GM19395 (cell line): ENCODE measurements around the gene LCN15.

Source experiments
- ATAC-seq: cut with Tn5 transposase; IDR thresholded peaks from one replicate; pipeline ENCODE4 v1.9.1; 2021; ENCODE audit warnings: mild to moderate bottlenecking, moderate library complexity; ENCODE audit not compliant: unreplicated experiment

Gene LCN15

DNA sequence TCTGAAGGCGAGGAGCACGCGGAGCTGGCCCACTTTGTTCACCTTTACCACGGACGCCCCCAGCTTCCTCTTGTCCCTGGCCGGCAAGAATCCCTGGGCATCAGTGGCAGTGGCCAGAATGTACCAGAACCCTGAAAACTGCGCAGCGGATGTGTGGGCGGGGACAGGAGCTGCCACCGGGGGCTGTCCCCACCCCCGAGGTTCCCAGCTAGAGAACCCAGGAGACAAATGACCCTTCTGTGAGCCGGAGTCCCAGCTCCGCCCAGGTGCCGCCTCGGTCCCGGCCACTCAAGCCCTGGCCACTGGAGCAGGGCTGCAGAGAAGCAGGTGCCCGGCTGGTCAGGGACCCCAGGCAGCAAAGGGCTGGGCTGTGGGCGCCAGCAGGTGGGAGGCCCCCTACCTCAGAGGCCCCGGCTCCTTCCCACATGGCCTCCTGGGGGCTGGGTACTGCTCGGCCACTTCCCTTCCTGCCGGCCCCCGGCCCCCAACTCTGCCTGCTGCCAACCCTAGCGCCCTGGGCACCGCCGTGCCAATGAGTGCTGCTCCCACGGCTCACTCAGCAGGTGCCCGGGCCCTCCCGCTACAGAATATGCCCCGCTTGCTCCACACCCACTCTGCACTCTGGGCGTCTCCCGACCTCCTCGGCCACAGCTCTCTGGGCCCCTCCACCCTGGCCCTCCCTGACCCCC, 22.3 kb downstream of the LCN15 start:
- no peak for ATAC-seq

DNA sequence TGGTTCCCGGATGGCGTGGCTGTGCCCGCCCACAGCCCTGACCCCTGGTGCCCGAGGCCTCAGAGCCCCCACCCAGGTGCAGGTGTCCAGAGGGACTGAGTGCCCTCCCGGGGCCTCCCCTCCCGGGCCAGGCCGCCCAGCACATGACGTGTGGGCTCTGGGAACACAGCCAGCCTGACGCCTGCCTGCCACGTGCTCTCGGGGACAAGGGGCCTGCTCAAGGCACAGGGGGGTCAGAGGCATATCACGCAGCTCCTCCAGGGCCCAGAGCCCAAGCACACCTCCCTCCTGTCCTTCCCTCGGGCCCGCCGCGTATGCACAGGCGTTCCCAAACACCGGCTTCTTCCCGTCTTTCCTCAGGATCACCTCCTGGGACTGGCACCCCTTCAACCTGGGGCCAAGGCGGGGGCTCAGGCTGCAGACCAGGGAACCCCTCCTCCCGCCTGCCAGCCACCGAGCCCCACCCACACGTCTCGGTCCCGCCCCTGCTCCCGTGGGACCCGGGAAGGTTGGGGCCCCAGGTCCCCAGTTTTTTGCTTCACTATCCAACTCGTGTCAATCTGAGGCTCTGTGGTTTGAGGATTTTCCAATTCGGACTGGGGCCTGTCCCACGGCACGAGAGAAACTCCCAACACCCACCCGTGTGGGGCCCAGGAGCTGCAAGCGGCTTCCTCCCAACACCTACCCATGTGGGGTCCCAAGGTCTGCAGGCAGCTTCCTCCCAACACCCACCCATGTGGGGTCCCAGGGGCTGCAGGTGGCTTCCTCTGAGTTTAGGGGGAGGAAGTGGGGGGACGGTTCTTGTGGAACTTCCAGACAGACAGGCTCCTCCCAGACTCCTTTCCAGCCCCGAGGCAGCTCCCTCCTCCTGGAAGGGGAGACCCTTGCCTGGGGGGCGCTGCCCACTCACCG, 23.1 kb downstream of the LCN15 start:
- no peak for ATAC-seq

DNA sequence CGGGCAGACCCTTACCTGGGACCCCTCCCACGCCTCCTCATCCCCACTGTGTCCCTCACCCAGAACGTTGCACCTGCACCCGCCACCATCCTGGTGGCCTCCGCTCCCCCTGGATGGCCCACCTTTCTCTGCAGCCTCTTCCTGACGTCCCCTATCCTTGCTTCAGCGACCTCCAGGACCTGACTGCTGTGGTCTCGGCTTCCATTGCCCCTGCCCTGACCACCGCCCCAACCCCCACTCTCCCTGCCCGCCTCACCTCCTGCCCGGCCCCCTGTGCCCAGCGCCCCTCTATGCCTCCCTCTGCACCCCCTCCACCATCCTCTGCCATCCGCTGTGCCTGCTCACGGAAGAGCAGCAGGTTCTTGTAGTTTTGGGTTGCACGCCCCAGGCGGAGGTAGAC, 23.8 kb downstream of the LCN15 start:
- no peak for ATAC-seq

DNA sequence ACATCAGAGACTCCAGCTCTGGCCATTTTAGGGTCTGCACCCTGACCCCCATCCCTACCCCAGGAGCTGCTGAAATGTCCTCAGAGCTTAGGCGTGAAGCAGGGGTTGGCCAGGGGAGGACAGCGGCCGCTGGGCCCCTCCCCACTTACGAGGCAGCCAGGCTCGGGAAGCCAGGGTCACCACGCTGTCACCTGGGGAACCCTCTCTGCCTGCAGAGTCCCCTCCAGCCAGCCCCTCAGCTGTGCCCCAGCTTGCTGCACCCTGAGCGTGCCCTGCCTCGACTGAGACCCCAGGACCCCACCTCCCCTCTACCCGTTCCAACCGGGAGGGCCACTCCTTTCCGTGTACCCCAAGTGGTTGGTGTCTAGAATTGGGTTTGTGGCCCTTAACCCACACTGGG, 24.2 kb downstream of the LCN15 start:
- no peak for ATAC-seq

DNA sequence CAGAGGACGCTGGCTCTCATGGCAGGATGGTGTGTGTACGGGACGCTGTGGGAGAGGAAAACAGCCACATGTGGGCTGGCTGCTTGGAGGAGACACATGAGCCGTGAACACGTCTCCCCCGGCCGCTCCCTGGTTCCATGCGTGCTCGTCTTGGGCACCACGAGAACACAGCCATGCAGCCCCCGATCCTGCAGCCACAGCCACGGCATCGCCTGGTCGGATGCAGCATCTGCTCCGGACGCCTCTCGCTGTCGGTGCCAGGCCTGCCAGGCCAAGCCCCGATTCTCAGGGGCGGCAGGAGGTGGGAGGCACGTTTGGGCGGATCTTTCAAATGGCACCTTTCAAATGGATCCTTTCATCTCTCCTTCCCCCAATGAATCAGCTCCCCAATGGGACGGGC, 24.8 kb downstream of the LCN15 start:
- ATAC-seq = no peak

DNA sequence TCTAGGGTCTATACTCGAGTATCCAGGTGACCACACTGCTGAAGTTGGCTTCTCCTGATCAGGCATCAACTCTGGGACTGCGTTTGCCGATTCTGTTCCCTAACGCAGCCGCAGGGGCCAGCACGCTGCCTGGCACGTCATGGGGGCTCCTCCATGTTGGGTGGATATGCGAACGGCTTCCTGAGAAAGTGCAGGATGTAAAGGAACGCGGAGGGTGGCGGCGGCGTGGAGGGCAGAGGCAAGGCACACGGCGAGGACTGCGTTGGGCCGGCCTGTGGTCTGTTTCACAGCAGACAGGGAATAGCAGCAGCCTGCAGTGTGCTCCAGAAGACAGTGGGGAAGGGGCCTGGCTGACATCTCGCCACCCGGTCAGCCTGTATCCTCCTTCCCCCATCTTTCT, 25.4 kb downstream of the LCN15 start:
- ATAC-seq = no peak

DNA sequence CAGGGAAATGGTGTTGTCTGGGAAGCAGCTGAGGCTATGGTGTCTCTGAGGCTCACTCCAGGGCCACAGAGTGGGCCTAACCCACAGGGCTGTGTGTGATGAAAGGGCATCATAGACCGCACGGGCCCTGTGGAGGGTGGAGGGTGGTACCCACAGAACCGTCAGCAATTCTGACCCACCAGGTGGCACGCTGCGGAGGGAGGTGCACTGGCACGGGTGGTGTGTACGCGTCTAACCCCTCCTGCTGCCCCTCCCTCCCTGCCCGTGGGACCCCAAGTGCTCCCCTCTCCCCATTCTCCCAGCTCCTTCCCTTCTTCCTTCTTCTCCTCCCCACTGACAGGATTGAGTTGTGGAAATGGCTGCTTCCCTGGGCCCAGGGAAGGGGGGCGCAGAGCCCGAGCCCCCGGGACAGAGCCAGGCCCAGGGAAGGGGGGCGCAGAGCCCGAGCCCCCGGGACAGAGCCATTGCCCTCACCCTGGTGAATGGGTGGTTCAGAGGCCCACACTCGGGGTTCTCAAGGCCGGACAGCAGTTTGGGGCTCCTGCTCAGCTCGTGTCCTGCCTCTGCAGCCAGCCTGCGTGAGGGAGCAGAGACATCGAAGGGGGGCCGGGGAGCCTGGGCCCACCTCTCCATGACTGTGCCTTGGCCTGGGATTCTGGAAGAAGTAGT, 28.4 kb downstream of the LCN15 start:
- no peak for ATAC-seq

DNA sequence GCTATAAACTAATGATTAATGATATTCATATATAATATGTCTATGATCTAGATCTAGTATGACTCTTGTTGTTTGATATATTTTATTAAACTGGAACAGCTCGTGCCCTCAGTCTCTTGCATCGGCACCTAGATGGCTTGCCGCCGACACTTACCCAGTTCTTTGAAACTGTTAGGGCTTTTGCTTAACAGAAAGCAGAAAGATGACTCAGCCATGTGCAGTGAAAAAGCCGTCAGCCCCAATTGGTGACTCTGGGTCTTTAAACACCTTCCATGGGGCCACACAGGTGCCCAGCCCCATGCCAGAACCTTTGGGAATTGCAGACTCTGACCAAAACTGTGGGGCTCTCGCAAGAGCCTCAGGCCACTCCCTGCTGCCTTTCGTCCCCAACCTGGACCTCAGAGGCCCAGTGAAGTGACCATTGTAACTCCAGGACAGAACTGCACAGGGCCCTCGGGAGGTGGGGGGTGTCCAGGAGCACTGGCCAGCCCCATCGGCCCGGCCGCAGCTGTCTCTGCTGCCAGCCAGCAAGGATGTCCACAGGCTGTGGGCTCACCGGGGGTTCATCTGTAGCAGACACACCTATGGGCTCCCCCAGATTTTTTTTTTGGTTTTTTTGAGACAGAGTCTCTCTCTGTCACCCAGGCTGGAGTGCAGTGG, 29.4 kb downstream of the LCN15 start:
- ATAC-seq = no peak

DNA sequence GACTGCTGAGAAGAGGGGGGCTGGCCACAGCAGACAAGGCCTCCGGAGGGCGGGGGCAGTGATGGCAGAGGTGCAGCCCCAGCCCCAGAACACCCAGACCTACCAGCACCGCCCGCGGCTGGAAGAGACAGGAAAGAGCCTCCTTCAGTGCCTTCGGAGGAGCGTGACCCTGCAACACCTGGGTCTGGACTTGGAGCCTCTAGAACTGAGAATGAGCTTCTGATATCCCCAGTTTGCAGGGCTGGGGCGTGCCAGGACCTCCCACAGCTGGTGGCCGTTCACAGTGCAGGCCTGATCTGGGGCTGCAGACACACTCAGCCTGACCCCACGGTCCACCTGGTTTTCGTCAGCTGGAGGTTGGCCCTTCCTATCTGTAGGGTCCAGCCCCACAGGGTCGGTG, 30.7 kb downstream of the LCN15 start:
- no peak for ATAC-seq

DNA sequence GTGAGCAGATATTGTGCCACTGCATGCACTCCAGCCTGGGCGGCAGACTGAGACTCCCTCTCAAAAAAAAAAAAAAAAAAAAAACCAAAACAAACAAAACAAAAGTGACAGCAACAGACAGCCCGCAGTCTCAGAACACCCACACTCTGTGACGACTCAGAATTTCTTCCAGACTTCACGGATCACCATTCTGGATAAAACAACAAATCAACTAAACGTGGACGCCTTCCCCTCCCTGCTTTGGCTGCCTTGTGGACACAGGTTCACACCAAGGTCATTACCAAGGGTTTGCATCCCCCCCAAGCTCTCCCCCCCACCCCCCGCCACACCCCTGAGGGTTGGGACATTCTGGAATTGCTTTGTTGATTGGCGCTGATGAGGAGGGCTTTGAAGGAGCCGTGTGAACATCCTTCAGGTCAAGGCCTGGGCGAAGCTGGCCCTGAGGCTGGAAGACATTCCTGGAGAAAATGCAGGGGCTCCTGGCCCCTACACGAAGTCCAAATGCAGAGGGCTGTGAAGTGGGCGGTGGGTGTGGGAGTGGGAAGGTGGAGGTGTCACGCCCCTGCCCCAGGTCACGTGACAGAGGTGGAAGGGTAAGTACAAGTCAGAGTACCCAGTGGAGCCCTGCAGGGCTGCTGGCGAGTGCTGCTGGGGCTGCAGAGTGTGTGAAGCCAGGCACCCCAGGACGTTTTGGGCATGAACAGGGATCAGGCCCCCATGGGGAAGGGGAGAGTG, 31.7 kb downstream of the LCN15 start:
- no peak for ATAC-seq

DNA sequence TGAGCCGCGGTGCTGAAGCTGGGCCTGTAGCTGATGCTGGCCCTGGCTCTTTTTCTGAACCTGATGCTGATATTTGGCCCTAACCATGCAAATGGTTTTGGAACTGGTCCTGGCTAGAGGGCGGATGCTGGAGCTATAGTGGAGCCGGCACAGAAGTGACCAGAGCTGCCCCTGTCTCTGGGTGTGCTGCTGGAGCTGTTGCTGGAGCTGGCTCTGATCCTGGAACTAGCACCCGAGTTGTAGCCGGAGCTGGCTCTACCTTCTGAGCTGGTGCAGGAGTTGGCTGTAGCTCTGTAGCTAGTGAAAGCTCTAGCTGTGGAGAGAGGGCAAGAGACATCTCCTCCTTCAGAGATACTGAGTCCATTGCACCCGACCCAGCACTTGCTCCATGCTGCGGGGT, 34.4 kb downstream of the LCN15 start:
- ATAC-seq = no peak

DNA sequence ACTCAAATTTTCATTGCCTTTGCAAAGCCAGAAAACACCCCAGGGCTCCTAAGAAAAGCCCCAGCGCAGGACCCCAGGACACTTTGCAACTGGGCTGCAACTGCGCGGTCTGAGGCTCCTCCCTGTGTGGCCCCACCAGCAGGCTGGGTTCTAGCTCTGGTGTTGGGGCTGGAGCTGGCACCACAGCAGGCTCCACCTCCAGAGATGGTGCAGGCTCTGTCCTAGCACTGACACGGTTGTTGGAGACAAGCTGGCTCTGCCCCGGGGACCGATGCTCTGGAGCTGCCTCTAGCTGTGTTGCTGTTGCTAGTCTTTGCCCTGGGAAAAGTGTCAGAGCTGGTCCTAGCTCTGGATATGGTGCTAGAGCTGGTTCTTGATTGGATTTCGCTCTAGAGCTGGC, 35.2 kb downstream of the LCN15 start:
- no peak for ATAC-seq

DNA sequence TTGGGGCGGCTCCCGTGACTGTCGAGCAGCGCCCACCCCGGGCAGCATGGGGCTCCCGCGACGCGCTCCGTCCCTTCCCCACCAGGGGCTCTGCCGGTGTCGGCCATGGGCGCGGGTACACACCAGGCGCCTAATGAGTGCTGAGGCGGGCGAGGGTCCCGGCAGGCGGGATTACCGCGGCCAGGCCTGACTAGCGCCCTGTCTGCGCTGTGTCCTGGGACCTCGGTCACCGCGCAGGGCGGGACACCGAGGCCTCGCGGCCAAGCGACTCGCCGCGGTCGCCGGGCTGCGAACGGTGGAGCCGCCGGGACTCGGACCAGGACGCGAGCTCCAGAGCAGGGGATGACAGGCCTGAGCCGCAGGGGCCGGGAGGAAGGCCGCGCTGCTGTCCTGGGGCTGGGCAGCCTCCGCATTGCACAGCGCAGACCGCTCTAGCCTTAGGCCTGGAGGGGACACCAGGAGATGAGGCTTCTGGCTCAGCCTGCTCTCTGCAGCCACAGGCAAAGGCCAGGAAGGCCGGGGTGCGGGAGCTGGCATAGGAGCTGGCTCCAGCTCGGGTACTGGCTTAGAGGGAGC, 35.7 kb downstream of the LCN15 start:
- peak; percentile 26 for ATAC-seq

DNA sequence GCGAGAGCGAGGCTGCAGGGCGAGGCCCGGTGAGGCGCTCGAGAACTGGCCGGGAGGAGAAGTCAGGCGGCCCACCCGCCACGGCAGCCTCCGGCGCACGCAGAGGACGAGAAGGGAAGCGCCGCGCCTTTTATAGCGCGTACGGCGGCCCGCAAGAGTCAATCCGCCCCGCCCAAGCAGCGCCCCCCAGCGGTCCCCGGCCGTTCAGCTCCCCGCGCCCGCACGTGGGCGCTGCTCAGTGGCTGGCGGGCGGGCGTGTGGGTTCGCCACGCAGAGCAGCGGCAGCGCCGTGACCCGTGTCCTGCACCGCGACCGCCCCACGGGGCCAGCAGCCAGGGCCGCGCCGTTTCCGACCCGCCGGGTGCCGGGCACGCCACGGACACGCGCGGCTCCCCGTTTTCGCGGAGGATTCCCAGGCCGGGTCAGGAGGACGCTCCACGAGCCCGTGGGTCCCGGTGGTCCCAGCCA, 36.2 kb downstream of the LCN15 start:
- ATAC-seq = peak; percentile 52

DNA sequence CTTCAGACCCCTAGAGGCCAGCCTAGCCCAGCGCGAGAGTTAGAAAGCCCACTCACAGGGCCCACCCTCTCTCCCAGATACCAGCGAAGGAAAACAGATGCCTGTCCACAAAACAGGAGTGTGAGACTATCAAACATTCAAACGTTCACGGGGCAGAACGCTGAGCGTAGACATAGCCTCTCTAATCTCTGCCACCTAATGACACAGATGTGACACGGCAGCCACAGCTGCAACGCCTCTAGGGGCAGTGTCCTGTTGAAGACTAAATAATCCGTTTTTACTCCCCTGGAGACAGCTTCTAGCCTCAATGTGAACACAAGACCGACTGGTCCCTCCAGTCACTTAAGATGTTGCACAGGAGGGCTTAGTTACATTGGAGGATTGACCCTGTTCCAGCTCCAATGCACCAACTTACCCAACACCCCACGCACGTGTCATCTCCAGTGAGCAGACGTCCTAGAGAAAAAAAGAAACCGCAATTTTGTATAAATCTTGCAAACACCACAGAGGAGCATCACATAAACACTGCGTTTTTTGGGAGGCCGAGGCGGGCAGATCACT, 37.6 kb downstream of the LCN15 start:
- ATAC-seq = no peak

DNA sequence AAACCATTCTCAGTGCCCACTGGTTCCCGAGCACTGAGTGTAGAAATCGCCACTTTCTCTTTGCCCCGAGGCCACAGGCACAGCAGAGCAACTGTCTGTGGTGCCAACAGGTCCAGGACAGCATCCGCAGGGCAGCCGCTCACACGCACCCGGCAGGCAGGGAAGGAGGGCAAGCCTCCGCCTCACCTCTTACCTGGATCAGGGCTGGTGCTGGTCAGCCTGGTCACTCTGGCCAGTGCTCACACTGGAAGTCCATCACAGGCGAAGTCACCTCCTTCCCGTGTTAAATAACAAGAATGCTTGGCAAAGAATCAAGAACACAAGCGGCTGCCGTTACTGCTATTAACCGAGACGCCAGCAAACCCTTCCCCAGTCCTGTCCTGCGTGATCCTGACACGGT, 38.2 kb downstream of the LCN15 start:
- ATAC-seq = no peak

DNA sequence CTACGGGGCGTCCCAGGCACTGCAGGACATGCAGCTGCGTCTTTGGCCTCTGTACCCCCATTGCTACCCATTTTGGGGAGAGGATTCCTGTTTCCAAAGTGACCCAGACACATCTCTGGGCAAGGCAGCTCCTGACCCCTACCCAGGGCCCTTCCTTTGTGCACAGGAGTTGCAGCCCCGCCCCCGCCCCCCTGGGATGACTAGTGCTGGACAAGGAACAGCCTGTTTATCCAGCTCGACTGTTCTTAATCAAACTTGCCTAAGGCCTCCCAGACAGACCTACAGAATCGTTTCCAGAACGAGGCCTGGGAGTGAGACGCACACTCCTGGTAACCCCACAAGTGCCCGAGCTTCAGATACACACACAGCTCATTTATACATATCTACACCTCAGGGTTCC, 38.7 kb downstream of the LCN15 start:
- no peak for ATAC-seq

DNA sequence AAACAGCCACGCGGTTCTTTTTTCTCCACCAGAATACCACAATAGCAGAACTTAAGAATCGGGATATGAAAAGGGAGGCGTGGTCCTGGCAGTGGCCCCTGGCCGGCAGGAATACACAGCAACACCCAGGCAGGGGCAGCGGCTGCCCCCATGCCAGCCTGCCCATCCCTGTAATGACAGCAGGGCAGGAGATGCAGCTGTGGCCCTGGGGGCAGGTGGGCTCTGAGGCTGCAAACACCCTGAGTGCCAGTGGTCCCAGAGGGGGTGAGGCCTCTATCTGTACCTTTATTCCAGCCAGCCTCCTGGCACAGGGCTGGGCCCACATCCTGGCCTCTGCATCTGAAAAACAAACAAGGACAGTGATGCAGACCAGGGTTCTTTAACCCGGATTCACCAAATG, 39.5 kb downstream of the LCN15 start:
- ATAC-seq = no peak

DNA sequence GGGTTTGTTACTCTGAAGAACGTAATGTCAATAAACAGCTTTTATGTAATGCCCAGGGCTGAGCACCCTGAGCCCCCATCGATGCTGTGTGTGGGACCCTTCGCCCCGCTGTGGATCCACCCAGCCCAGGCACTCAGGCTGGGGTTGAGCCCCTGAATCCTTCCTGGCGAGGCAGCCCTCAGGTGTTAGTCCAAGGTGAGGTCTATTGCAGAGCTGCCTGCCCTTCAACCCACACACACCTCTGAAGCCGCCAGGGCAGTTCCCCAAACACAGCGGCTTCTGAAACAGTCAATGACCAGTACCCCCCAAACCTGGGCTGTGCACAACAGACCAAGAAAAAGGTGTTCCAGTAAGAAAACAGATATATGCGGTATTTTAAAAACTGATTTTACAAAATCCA, 40.3 kb downstream of the LCN15 start:
- no peak for ATAC-seq
